Tibial nerve (tissue), 4 donors: ENCODE results near the gene PRDM2.

Source experiments
- CTCF ChIP-seq, 5 experiments: fragments of 200-600 bp in 3 of 5; fragments of 450-650 bp in 2 of 5; sonication (generic) in 3 of 5; IDR thresholded peaks; one replicate each; pipeline ENCODE4 v1.5.1; 2016 to 2019; ENCODE audit warnings: antibody characterized with exemption in 5 of 5, mild to moderate bottlenecking in 3 of 5, moderate library complexity in 2 of 5
- EP300 ChIP-seq, 2 donors: sonication (generic); formaldehyde crosslinking; IDR thresholded peaks; one replicate each; pipeline ENCODE4 v1.6.1; 2017; ENCODE audit warnings: antibody characterized with exemption in 2 of 2, mild to moderate bottlenecking in 1 of 2
- POLR2A ChIP-seq, 2 donors: fragments of 450-650 bp; IDR thresholded peaks; one replicate each; pipeline ENCODE4 v1.6.1; 2017; ENCODE audit warnings: antibody characterized with exemption in 2 of 2, mild to moderate bottlenecking in 2 of 2, moderate library complexity in 2 of 2

- no peak for TF ChIP-seq CTCF (IDR thresholded peaks at IDR 0.05)
- TF ChIP-seq EP300 (IDR thresholded peaks at IDR 0.05) = no peak
- no peak for TF ChIP-seq POLR2A (IDR thresholded peaks at IDR 0.05)
Observed at GRCh38 chr1:13855554-13855953, 155.6 kb downstream of the PRDM2 start.
